WERI-Rb-1 (cell line): ENCODE results near the gene CD274.
"Not testable (repeated sequence)": the region's sequence is repeated elsewhere in the genome, so short reads cannot be mapped to it uniquely, and the experiment has no call there.

Experiments used
- DNase-seq: peaks from one replicate; pipeline ENCODE4 v3.0.0-alpha.2; 2020
- H3K27ac ChIP-seq: fragments of 250-450 bp; sonication (Bioruptor Pico); 2 replicates; pipeline ENCODE4 v1.5.1; 2020; ENCODE audit warnings: mild to moderate bottlenecking, moderate library complexity
- H3K27me3 ChIP-seq: fragments of 250-450 bp; sonication (Bioruptor Pico); 2 replicates; pipeline ENCODE4 v1.5.1; 2021; ENCODE audit warnings: mild to moderate bottlenecking, low read depth, moderate library complexity; ENCODE audit not compliant: insufficient read depth, severe bottlenecking
- H3K36me3 ChIP-seq: fragments of 250-450 bp; sonication (Bioruptor Pico); 2 replicates; pipeline ENCODE4 v1.5.1; 2020; ENCODE audit warnings: mild to moderate bottlenecking, moderate library complexity
- H3K4me3 ChIP-seq: 2 replicates; pipeline ENCODE4 v1.5.1; 2011; ENCODE audit warnings: low read depth, mild to moderate bottlenecking, control low read depth, low read length
- H3K9me3 ChIP-seq: fragments of 250-450 bp; sonication (Bioruptor Pico); 2 replicates; pipeline ENCODE4 v1.5.1; 2021; ENCODE audit warnings: mild to moderate bottlenecking, moderate library complexity; ENCODE audit not compliant: severe bottlenecking
- CTCF ChIP-seq: IDR thresholded peaks from 2 replicates; pipeline ENCODE4 v1.5.1; 2011; ENCODE audit warnings: low read depth, mild to moderate bottlenecking, control low read depth, inconsistent platforms, low read length

Gene CD274

GRCh38 chr9:5428794-5429528, 21.4 kb upstream of the CD274 start:
- H3K27me3 ChIP-seq = no peaks in the 10 kb centered on the region
- no peaks in the 10 kb centered on the region; the same call in 1 of the 2 replicates for H3K36me3 ChIP-seq
- no peak overlapping the region for H3K4me3 ChIP-seq
- H3K27ac ChIP-seq = no peak overlapping the region
- no peak for TF ChIP-seq CTCF
- no peak for DNase-seq
- H3K9me3 ChIP-seq = no peaks in the 10 kb centered on the region

GRCh38 chr9:5429873-5430564, 20.3 kb upstream of the CD274 start:
- H3K4me3 ChIP-seq = no peak overlapping the region
- no peak for DNase-seq
- no peaks in the 10 kb centered on the region; the same call in 1 of the 2 replicates for H3K36me3 ChIP-seq
- no peaks in the 10 kb centered on the region for H3K9me3 ChIP-seq
- TF ChIP-seq CTCF = no peak
- H3K27me3 ChIP-seq = no peaks in the 10 kb centered on the region
- no peak overlapping the region for H3K27ac ChIP-seq

- no peaks in the 10 kb centered on the region for H3K9me3 ChIP-seq
- no peak for DNase-seq
- no peak overlapping the region for H3K27ac ChIP-seq
- H3K36me3 ChIP-seq = peaks cover 3% of the 10 kb centered on the region
- no peak for TF ChIP-seq CTCF
- H3K27me3 ChIP-seq = no peaks in the 10 kb centered on the region
- no peak overlapping the region for H3K4me3 ChIP-seq
Observed at GRCh38 chr9:5430912-5431311, 19.4 kb upstream of the CD274 start.

GRCh38 chr9:5432890-5433289, 17.5 kb upstream of the CD274 start:
- not testable (repeated sequence) for H3K27ac ChIP-seq, H3K36me3 ChIP-seq, H3K4me3 ChIP-seq, DNase-seq, H3K27me3 ChIP-seq, H3K9me3 ChIP-seq

GRCh38 chr9:5433328-5433727, 17.0 kb upstream of the CD274 start:
- H3K27me3 ChIP-seq, H3K9me3 ChIP-seq, H3K4me3 ChIP-seq, DNase-seq, H3K27ac ChIP-seq, H3K36me3 ChIP-seq: not testable (repeated sequence)

GRCh38 chr9:5433841-5434810, 16.2 kb upstream of the CD274 start:
- H3K27ac ChIP-seq, DNase-seq, H3K4me3 ChIP-seq, H3K9me3 ChIP-seq, H3K27me3 ChIP-seq, H3K36me3 ChIP-seq: not testable (repeated sequence)

- DNase-seq = no peak
- no peak for TF ChIP-seq CTCF
Observed at GRCh38 chr9:5435912-5436311, 14.4 kb upstream of the CD274 start.

More at GRCh38 chr9:5435912-5436311, 14.4 kb upstream of the CD274 start:
- Histone ChIP-seq H3K27me3 (no peaks in the 10 kb centered on the region), H3K36me3 (peaks cover 4% of the 10 kb centered on the region), H3K27ac (no peak overlapping the region), H3K9me3 (no peaks in the 10 kb centered on the region), H3K4me3 (no peak overlapping the region)
